Measurements from ENCODE around the gene MVD.

Gene MVD

GRCh38 chr16:88617268-88618031 lies 45.4 kb downstream of the MVD start:
- Histone ChIP-seq H3F3A (ENCODE audit: insufficient read depth) (no peaks in the 10 kb centered on the region), H2AFZ (ENCODE audit: low read depth, low read length, severe bottlenecking) (no peak overlapping the region), H3K79me2 (ENCODE audit: insufficient read depth, low read length) (0 out of 2 replicates have a peak, but pooled peaks cover 7% of the 10 kb centered on the region), H3K9ac (ENCODE audit: low read length) (no peak overlapping the region), H3K9me2 (replicated peaks; ENCODE audit: insufficient read depth, low read length) (no peaks in the 10 kb centered on the region), H3K9me3 (ENCODE audit: insufficient read depth, low read length) (no peaks in the 10 kb centered on the region), H3K4me2 (ENCODE audit: low read depth, low read length, poor library complexity, severe bottlenecking) (no peak overlapping the region), H3K4me3 (ENCODE audit: insufficient read depth, low read length, poor library complexity, severe bottlenecking) (no peak overlapping the region), H3K27ac (ENCODE audit: low read depth, low read length) (no peak overlapping the region), H3K27me3 (ENCODE audit: low read length) (no peaks in the 10 kb centered on the region), H3K36me3 (ENCODE audit: low read length) (no peaks in the 10 kb centered on the region), H4K20me1 (ENCODE audit: low read depth, low read length) (peaks cover 3% of the 10 kb centered on the region; the same call in 1 of the 2 replicates)
- no peak for TF ChIP-seq EZH2phosphoT487 (conservative IDR thresholded peaks at IDR 0.05; ENCODE audit: low read length)
- TF ChIP-seq CTCF (IDR thresholded peaks at IDR 0.05; ENCODE audit: insufficient read depth, low read length, poor library complexity, severe bottlenecking) = no peak

GRCh38 chr16:88616736-88617135 lies 46.2 kb downstream of the MVD start:
- no peaks in the 10 kb centered on the region for H3K9me2 ChIP-seq (replicated peaks; ENCODE audit: insufficient read depth, low read length)
- H3K4me2 ChIP-seq (ENCODE audit: low read depth, low read length, poor library complexity, severe bottlenecking) = no peak overlapping the region
- peaks cover 3% of the 10 kb centered on the region; the same call in 1 of the 2 replicates for H4K20me1 ChIP-seq (ENCODE audit: low read depth, low read length)
- 0 out of 2 replicates have a peak, but pooled peaks cover 7% of the 10 kb centered on the region for H3K79me2 ChIP-seq (ENCODE audit: insufficient read depth, low read length)
- H3K36me3 ChIP-seq (ENCODE audit: low read length) = no peaks in the 10 kb centered on the region
- no peak overlapping the region for H3K9ac ChIP-seq (ENCODE audit: low read length)
- no peak overlapping the region for H2AFZ ChIP-seq (ENCODE audit: low read depth, low read length, severe bottlenecking)
- no peaks in the 10 kb centered on the region for H3K27me3 ChIP-seq (ENCODE audit: low read length)
- no peaks in the 10 kb centered on the region for H3F3A ChIP-seq (ENCODE audit: insufficient read depth)
- no peak overlapping the region for H3K27ac ChIP-seq (ENCODE audit: low read depth, low read length)
- H3K4me3 ChIP-seq (ENCODE audit: insufficient read depth, low read length, poor library complexity, severe bottlenecking) = no peak overlapping the region
- TF ChIP-seq CTCF (IDR thresholded peaks at IDR 0.05; ENCODE audit: insufficient read depth, low read length, poor library complexity, severe bottlenecking) (no peak), EZH2phosphoT487 (conservative IDR thresholded peaks at IDR 0.05; ENCODE audit: low read length) (no peak)
- H3K9me3 ChIP-seq (ENCODE audit: insufficient read depth, low read length) = no peaks in the 10 kb centered on the region

GRCh38 chr16:88616320-88616719 lies 46.6 kb downstream of the MVD start:
- Histone ChIP-seq H3K36me3 (ENCODE audit: low read length) (no peaks in the 10 kb centered on the region), H3K27me3 (ENCODE audit: low read length) (no peaks in the 10 kb centered on the region), H4K20me1 (ENCODE audit: low read depth, low read length) (peaks cover 3% of the 10 kb centered on the region; the same call in 1 of the 2 replicates), H3F3A (ENCODE audit: insufficient read depth) (no peaks in the 10 kb centered on the region), H3K27ac (ENCODE audit: low read depth, low read length) (no peak overlapping the region), H3K79me2 (ENCODE audit: insufficient read depth, low read length) (0 out of 2 replicates have a peak, but pooled peaks cover 7% of the 10 kb centered on the region), H3K4me2 (ENCODE audit: low read depth, low read length, poor library complexity, severe bottlenecking) (no peak overlapping the region), H3K4me3 (ENCODE audit: insufficient read depth, low read length, poor library complexity, severe bottlenecking) (no peak overlapping the region), H2AFZ (ENCODE audit: low read depth, low read length, severe bottlenecking) (no peak overlapping the region), H3K9me2 (replicated peaks; ENCODE audit: insufficient read depth, low read length) (no peaks in the 10 kb centered on the region), H3K9ac (ENCODE audit: low read length) (no peak overlapping the region), H3K9me3 (ENCODE audit: insufficient read depth, low read length) (no peaks in the 10 kb centered on the region)
- TF ChIP-seq CTCF (IDR thresholded peaks at IDR 0.05; ENCODE audit: insufficient read depth, low read length, poor library complexity, severe bottlenecking) (no peak), EZH2phosphoT487 (conservative IDR thresholded peaks at IDR 0.05; ENCODE audit: low read length) (no peak)

Measured in SU-DHL-6 (cell line).